ENCODE results near the gene ZNF366. TPM values are rescaled to one million over a fixed set of nuclear protein-coding genes. Genes with fewer than 3 reads are reported as not detected.
A peak's percentile ranks its signal among the peaks of the same experiment; 100 is the strongest.

The ZNF366 gene
- total RNA-seq, 1 donor = not detected

GRCh38 chr5:72436796-72437471 lies 70.3 kb downstream of the ZNF366 start:
- H3K4me3 ChIP-seq (ENCODE audit: low read depth, low read length) = no peak overlapping the region
- peak; percentile 49 for DNase-seq (ENCODE audit: low read depth)
- TF ChIP-seq, protein P1, sequence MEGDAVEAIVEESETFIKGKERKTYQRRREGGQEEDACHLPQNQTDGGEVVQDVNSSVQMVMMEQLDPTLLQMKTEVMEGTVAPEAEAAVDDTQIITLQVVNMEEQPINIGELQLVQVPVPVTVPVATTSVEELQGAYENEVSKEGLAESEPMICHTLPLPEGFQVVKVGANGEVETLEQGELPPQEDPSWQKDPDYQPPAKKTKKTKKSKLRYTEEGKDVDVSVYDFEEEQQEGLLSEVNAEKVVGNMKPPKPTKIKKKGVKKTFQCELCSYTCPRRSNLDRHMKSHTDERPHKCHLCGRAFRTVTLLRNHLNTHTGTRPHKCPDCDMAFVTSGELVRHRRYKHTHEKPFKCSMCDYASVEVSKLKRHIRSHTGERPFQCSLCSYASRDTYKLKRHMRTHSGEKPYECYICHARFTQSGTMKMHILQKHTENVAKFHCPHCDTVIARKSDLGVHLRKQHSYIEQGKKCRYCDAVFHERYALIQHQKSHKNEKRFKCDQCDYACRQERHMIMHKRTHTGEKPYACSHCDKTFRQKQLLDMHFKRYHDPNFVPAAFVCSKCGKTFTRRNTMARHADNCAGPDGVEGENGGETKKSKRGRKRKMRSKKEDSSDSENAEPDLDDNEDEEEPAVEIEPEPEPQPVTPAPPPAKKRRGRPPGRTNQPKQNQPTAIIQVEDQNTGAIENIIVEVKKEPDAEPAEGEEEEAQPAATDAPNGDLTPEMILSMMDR (IDR thresholded peaks at IDR 0.05; ENCODE audit: insufficient read depth, low read length) = no peak

GRCh38 chr5:72434781-72435437 lies 72.3 kb downstream of the ZNF366 start:
- no peak for DNase-seq (ENCODE audit: low read depth)
- TF ChIP-seq, protein P1 (IDR thresholded peaks at IDR 0.05; ENCODE audit: insufficient read depth, low read length) = no peak
- H3K4me3 ChIP-seq (ENCODE audit: low read depth, low read length) = no peak overlapping the region

- DNase-seq (ENCODE audit: low read depth) = no peak
These were observed 73.0 kb downstream of the ZNF366 start for GRCh38 chr5:72434056-72434780.

GRCh38 chr5:72433522-72433921 lies 73.7 kb downstream of the ZNF366 start:
- TF ChIP-seq, protein P1 (IDR thresholded peaks at IDR 0.05; ENCODE audit: insufficient read depth, low read length) = no peak
- peak; percentile 83 for DNase-seq (ENCODE audit: low read depth)
- H3K4me3 ChIP-seq (ENCODE audit: low read depth, low read length) = no peak overlapping the region

More at GRCh38 chr5:72434056-72434780, 73.0 kb downstream of the ZNF366 start:
- TF ChIP-seq, protein P1 (IDR thresholded peaks at IDR 0.05; ENCODE audit: insufficient read depth, low read length) = no peak
- no peak overlapping the region for H3K4me3 ChIP-seq (ENCODE audit: low read depth, low read length)

DNA sequence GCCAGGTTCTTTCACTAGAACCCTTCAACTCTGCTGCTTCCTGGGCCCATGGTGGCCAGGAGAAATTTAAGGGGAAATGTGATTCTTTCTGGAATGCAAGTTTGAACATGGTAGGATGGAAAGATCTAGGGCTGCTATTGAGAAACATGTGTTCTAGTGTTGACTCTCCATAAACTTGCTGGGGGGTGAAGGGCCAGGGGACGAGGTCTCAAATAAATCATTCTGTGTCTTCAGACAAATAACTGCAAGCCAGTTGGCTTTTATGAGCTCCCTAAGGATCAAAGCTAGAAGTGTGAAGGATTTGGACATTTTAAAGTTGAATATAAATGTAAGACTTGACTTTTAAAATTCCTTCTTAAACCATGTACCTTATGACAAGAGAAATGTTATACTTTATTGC lies 78.5 kb downstream of the ZNF366 start:
- DNase-seq (ENCODE audit: low read depth) = no peak
- TF ChIP-seq, protein P1 (IDR thresholded peaks at IDR 0.05; ENCODE audit: insufficient read depth, low read length) = no peak
- H3K4me3 ChIP-seq (ENCODE audit: low read depth, low read length) = no peak overlapping the region

- TF ChIP-seq, protein P1 (IDR thresholded peaks at IDR 0.05; ENCODE audit: insufficient read depth, low read length) = no peak
- DNase-seq (ENCODE audit: low read depth) = peak; percentile 63
- H3K4me3 ChIP-seq (ENCODE audit: low read depth, low read length) = no peak overlapping the region
These were observed 79.4 kb downstream of the ZNF366 start for GRCh38 chr5:72427488-72428437.

All from fibroblast of the aortic adventitia (primary cell).